Measurements from ENCODE around the gene ANO1. TPM values are rescaled to one million over a fixed set of nuclear protein-coding genes. Genes with fewer than 3 reads are reported as not detected.
"Not testable (repeated sequence)": the region's sequence is repeated elsewhere in the genome, so short reads cannot be mapped to it uniquely, and the experiment has no call there.

Gene ANO1
- total RNA-seq, 4 donors from 2014 or later = 1.7 to 13.9 (median 5.3) TPM

DNA sequence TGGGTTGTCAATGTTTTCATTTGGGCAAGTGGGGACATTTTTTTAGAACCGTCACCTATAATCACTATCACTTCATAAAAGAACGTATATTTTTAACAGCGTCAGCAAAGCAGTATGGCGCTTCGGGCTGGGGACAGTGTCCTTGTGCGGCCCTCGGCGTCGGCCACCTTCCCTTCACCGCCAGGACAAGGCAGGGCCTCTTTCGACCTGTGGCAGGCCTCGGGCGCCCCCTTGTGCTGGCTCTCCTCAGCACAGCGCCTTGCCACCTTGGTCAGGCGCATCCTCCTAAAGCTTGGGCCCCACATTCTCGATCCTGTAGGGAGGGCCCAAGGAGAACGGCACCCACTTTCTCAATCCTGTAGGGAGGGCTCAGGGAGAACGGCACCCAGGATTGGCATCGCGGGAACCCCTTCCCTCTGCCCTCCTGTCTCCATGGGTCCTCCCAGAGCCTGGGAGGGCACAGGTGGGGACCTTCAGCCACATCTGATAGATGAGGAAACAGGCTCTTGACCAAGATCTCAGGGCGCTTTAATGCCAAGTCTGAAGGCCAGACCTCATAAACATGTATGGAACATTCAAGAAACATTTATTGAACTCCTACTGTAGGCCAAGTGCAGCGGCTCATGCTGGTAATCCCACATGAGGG is 113.5 kb downstream of the ANO1 start:
- ATAC-seq (ENCODE audit: low FRiP score) (peak; percentile 75), DNase-seq (ENCODE audit: low spot score) (peak; percentile 79)
- TF ChIP-seq, protein P1, sequence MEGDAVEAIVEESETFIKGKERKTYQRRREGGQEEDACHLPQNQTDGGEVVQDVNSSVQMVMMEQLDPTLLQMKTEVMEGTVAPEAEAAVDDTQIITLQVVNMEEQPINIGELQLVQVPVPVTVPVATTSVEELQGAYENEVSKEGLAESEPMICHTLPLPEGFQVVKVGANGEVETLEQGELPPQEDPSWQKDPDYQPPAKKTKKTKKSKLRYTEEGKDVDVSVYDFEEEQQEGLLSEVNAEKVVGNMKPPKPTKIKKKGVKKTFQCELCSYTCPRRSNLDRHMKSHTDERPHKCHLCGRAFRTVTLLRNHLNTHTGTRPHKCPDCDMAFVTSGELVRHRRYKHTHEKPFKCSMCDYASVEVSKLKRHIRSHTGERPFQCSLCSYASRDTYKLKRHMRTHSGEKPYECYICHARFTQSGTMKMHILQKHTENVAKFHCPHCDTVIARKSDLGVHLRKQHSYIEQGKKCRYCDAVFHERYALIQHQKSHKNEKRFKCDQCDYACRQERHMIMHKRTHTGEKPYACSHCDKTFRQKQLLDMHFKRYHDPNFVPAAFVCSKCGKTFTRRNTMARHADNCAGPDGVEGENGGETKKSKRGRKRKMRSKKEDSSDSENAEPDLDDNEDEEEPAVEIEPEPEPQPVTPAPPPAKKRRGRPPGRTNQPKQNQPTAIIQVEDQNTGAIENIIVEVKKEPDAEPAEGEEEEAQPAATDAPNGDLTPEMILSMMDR (IDR thresholded peaks at IDR 0.05) = peak in 2 of 3 donors; percentile 68 to 94

DNA sequence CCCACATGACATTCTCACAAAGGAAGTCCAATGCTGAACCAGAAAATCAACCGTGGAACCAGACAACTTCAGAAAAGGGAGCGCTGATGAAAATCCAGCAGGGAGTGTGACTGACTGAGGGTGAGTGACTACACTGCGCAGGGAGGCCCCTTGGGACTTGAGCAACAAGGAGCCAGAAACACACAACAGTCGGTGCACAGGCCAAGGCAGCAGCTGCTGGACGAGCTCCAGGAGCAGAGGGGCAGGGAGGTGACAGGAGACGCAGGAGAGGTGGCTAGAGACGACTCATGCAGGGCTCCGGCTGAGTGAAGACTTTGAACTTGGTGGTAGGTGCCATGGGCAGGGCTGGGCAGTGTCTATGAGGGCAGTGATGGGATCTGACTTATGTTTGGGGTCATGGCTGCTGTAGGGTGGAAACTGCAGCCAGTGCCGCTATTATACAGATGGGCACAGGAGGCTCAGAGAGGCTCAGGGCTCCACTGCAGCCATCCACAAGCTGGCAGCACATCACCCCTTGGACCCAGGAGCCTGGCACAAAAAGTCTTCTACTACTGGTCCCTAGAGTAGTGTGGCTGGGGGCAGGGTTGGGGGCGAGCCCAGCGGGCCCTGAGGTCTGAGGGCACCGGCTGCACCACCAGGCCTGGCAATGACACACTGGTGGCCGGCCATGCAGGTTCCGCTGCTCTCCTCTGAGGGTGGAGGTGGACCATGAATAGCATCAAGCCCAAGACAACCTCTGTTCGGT is 114.7 kb downstream of the ANO1 start:
- ATAC-seq (ENCODE audit: low FRiP score) (no peak), DNase-seq (ENCODE audit: low spot score) (no peak)
- TF ChIP-seq, protein P1 (IDR thresholded peaks at IDR 0.05) = no peak

DNA sequence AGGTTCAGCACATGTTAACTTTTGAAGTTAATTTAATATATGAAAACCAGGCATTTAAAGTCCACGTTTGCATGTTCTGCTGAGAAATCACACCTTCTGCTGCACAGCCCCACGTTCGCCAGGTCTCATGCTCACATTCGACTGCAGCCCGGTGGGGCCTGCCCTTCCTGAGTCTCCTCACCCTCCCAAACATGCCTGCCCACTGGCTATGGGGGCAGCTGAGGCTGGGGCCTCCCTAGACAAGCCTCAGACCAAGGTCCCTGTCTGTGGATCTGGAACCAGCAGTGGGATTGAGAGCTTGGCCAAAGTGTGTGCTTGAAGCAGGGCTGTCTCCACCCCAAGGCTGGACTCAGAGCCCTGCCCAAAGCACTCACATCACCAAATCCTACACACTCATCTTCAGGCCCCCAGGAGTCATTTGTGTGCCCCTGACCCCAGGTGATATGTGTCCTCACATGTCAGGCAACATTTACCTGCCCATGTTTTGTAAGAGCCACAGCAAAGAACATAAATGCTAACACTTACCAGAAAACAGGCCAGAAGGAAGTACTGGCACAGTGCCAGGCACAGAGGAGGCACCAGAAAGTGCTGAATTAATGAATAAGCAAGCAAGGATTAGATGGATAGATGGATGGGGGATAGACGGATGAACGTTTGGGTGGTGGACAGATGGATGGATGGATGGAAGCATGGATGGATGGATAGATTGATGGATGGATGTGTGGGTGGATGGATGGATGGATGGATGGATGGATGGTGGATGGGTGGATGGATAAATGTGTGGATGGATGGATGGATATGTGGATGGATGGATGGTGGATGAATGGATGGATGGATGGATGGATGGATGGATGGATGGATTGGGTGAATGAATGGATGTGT is 115.5 kb downstream of the ANO1 start:
- TF ChIP-seq, protein P1 (IDR thresholded peaks at IDR 0.05) = no peak
- ATAC-seq (ENCODE audit: low FRiP score) (no peak), DNase-seq (ENCODE audit: low spot score) (no peak)

DNA sequence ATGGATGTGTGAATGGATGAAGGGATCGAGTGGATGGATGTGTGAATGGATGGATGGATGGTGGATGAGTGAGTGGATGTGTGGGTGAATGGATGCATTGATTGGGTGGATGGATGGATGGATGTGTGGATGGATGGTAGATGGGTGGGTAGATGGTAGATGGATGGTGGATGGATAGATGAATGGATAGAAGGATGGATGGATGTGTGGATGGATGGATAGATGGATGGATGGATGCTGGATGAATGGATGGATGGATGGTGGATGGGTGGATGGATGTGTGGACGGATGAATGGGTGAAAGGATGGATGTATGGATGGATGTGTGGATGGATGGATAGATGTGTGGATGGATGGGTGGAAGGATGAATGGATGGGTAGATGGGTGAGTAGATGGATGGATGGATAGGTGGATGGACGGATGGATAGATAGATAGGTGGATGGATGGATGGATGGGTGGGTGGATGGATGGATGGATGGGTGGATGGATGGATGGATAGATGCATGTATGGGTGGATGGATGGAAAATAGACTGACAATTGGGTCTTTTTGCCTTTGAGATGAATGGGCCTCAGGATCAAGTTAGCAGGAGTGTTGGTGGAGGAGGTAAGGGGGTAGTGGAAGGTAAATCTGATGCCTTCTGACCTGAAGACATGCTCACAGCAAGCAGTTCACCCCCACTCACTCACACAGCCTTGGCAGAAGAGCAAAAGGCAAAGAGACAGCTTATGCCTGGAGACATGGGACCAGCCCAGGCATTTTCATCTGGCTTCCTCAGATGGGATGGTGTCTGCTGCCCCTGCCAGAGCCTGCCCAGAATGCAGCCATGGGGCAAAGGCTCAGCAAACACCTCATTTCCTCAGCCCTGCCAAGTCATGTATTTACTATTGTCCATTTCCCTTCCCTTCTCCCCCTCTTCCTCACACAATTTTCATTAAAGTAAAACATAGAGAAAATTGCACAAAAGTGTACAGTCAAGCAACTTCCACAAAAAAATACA is 117.0 kb downstream of the ANO1 start:
- DNase-seq (ENCODE audit: low spot score) (no peak), ATAC-seq (ENCODE audit: low FRiP score) (no peak)
- TF ChIP-seq, protein P1 (IDR thresholded peaks at IDR 0.05) = no peak

DNA sequence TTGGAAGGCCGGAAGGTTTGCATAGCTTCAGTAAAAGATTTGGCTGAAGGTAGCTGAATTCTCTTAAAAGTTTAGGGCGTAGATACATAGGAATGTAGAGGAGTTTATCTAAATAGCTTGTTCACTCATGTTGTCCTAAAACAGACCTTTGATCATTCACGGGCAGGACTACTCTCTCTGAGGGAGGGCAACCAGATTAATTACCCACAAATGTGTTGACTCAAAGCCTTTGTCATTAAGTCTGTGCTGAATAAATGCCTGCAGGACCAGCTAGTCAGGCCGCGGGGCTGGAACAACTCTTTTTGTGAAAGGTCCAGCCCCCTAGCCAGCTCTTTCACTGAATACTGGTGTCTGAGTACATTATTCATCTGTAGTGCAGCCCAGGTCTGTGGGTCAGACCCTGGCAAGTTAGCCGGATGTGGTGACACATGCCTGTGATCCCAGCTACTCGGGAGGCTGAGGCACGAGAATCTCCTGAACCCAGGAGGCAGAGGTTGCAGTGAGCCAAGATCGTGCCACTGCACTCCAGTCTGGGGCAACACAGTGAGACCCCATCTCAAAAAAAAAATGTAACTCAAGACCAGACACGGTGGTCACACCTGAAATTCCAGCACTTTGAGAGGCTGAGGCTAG is 122.2 kb downstream of the ANO1 start:
- DNase-seq (ENCODE audit: low spot score) (no peak), ATAC-seq (ENCODE audit: low FRiP score) (no peak)
- TF ChIP-seq, protein P1 (IDR thresholded peaks at IDR 0.05) = no peak

DNA sequence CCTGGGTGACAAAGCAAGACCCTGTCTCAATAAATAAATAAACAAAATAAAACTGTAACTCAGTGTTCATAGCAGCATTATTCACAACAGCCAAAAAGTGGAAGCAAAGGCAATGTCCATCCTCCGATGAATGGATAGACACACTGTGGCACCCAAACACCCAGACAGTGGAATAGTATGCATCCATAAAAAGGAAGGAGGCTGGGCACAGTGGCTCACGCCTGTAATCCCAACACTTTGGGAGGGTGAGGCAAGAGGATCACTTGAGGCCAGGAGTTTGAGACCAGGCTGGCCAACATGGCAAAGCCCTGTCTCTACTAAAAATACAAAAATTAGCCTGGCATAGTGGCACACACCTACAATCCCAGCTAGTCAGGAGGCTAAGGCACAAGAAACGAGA is 122.9 kb downstream of the ANO1 start:
- not testable (repeated sequence) for ATAC-seq (ENCODE audit: low FRiP score); DNase-seq (ENCODE audit: low spot score)
